NCI-H510A treated with DMSO at 0.1 percent for 48 hours (cell line): ENCODE results near the gene THSD4.
"Not testable (repeated sequence)": the region's sequence is repeated elsewhere in the genome, so short reads cannot be mapped to it uniquely, and the experiment has no call there.

Experiments
- DNase-seq: peaks from one replicate; lab custom pipeline; 2025; lab: John Stamatoyannopoulos, UW

THSD4 gene

GRCh38 chr15:71349736-71350526 is 234.7 kb downstream of the THSD4 start:
- no peak for DNase-seq

GRCh38 chr15:71350622-71351378 is 235.5 kb downstream of the THSD4 start:
- DNase-seq: no peak

GRCh38 chr15:71352125-71352524 is 236.9 kb downstream of the THSD4 start:
- DNase-seq: no peak

GRCh38 chr15:71352765-71353164 is 237.5 kb downstream of the THSD4 start:
- no peak for DNase-seq

- no peak for DNase-seq
These were observed 237.9 kb downstream of the THSD4 start for GRCh38 chr15:71353171-71353570.

GRCh38 chr15:71355268-71355667 is 240.0 kb downstream of the THSD4 start:
- DNase-seq: no peak

- DNase-seq: no peak
These were observed 242.1 kb downstream of the THSD4 start for GRCh38 chr15:71357321-71357732.

- no peak for DNase-seq
These were observed 242.7 kb downstream of the THSD4 start for GRCh38 chr15:71357967-71358366.

- no peak for DNase-seq
These were observed 244.0 kb downstream of the THSD4 start for GRCh38 chr15:71359246-71359645.

- no peak for DNase-seq
These were observed 247.3 kb downstream of the THSD4 start for GRCh38 chr15:71362556-71362955.

GRCh38 chr15:71362987-71363968 is 248.0 kb downstream of the THSD4 start:
- no peak for DNase-seq

- DNase-seq: peak; percentile 36
These were observed 248.9 kb downstream of the THSD4 start for GRCh38 chr15:71364117-71364584.

- no peak for DNase-seq
These were observed 251.3 kb downstream of the THSD4 start for GRCh38 chr15:71366522-71366921.

- DNase-seq: no peak
These were observed 251.7 kb downstream of the THSD4 start for GRCh38 chr15:71366926-71367325.

- DNase-seq: not testable (repeated sequence)
These were observed 252.5 kb downstream of the THSD4 start for GRCh38 chr15:71367737-71368136.

- DNase-seq: not testable (repeated sequence)
These were observed 257.5 kb downstream of the THSD4 start for GRCh38 chr15:71372769-71373168.

GRCh38 chr15:71373917-71374316 is 258.6 kb downstream of the THSD4 start:
- DNase-seq: no peak

- no peak for DNase-seq
These were observed 259.5 kb downstream of the THSD4 start for GRCh38 chr15:71374607-71375352.

- no peak for DNase-seq
These were observed 260.7 kb downstream of the THSD4 start for GRCh38 chr15:71375934-71376333.

GRCh38 chr15:71379893-71380292 is 264.6 kb downstream of the THSD4 start:
- no peak for DNase-seq

GRCh38 chr15:71380345-71380744 is 265.1 kb downstream of the THSD4 start:
- DNase-seq: no peak
